HG03575 (cell line): Measurements from ENCODE around the gene POU6F2.
"Not testable (repeated sequence)": the region's sequence is repeated elsewhere in the genome, so short reads cannot be mapped to it uniquely, and the experiment has no call there.

Experiments used
- ATAC-seq: cut with Tn5 transposase; IDR thresholded peaks from one replicate; pipeline ENCODE4 v1.9.1; 2021; ENCODE audit not compliant: unreplicated experiment, insufficient number of reproducible peaks, low FRiP score; ENCODE audit errors: extremely low read depth

The POU6F2 gene

DNA sequence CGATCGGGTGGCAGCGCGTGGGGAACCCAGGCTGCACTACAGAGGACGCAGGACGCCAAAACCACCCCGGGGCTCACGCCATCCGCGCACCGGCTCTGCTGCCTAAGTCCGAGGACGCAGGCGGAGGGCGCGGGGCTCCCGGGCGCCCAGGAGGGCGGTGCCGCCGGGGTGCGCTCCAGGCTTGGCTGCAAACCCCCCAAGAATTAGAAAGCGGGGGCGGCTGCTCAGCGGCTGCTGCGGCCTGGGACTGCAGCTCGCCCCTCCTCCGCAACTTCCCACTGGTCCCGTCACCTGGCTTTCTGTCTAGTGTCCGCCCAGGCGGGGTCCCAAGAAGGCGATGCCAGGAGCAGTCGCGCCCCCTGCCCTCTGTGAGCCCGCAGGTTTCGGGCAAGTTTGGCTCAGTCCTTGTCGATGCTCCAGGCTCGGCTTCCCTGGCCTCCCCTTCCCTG, 1.7 kb upstream of the POU6F2 start:
- ATAC-seq = no peak

DNA sequence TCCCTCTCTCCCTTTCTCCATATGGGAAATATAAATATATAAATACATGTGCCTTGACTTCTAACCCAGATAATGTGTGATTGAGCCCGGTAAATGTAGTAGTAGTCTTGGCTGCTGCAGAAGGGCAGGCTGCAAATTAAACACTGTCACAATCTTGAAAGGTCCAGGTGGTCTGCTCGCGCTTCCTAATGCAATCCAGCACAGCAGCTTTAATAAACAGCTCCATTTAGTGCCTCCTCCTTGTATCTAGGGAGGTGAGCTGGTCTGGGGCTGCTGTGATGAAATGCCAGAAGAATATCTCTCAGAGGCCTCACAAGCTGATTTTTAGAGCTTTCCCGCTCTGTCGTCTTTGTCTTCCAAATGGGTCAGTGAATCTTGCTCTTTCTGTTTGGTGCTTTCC, 782 bp downstream of the POU6F2 start:
- no peak for ATAC-seq

- ATAC-seq = no peak
These were observed 14.5 kb downstream of the POU6F2 start for GRCh38 chr7:38992203-38992602.

DNA sequence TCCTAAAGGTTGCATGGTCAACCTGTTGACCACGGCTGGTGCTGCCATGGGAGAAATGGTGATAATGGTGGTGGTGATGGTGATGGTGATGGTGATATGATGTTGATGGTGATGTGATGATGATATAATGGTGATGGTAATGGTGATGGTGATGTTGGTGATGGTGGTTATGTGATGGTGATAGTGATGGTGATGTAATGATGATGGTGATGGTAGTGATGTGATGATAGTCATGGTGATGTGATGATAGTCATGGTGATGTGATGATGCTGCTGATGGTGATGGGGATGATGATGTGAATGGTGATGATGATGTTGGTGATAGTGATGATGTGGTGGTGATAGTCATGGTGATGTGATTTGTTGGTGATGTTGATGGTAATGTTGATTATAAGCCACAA, 23.9 kb downstream of the POU6F2 start:
- ATAC-seq = no peak

GRCh38 chr7:39002755-39003154, 25.0 kb downstream of the POU6F2 start:
- ATAC-seq = no peak

DNA sequence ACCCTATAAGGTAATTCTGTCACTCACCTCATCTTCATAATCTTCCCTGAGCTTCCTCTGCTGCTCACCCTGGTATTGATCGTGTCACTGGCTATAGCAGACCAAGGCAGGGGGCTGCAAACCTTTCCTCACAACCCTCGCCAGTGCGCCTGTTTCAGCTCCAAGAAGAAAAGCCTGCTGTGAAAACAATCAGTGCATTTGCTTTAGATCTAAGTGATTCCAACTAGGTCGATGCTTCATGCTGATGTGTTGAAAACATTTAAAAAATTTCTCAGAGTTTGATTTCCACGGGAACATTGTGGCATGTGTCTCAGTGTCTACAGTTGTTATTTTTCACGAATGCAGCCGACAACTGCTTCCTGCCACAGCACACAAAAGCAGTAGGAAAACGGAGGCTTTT, 27.3 kb downstream of the POU6F2 start:
- no peak for ATAC-seq

- ATAC-seq = no peak
These were observed 27.8 kb downstream of the POU6F2 start for GRCh38 chr7:39005461-39005860.

- not testable (repeated sequence) for ATAC-seq
These were observed 35.6 kb downstream of the POU6F2 start for GRCh38 chr7:39013049-39013939.

DNA sequence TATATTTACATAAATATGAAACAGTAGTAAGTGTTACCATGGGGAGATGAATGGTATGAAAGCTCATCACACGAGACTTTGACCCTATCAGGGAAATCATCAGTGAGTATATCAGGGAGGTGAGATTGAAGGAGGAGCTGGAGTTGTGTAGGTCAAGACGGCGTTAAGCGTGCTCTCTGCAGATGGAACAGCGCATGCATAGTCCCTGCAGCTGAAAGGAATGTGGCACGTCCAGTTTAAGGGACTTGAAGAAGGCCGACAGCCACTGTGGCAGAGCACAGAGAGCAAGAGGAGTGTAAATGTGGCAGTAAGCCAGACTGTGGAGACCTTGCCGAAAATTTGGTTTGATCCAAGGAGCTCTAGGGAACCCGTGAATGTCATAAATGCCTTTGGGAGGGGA, 38.9 kb downstream of the POU6F2 start:
- no peak for ATAC-seq

- ATAC-seq = no peak
These were observed 39.7 kb downstream of the POU6F2 start for GRCh38 chr7:39017369-39017915.

- no peak for ATAC-seq
These were observed 45.1 kb downstream of the POU6F2 start for GRCh38 chr7:39022796-39023195.

- ATAC-seq = no peak
These were observed 49.8 kb downstream of the POU6F2 start for GRCh38 chr7:39027491-39027890.

- no peak for ATAC-seq
These were observed 56.3 kb downstream of the POU6F2 start for GRCh38 chr7:39033885-39034624.

GRCh38 chr7:39035156-39035555, 57.4 kb downstream of the POU6F2 start:
- no peak for ATAC-seq

DNA sequence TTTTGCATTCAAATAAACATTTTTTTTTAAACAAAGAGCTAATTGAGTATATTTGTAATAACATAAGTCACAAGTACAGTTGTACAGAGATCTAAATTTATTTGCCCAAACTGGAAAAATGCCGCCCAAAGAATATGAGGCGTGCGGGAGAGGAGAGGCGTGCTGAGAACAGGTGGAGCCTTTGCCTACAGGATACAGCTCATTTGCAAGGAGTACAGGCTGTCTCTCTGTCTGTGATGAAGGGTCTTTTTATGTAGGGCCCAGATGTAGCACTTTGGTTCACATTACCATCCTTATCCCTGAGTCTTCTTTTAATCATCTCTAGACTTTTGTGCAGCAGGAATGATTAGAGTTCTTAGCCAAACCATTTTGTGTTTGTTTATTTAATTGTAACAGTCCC, 58.2 kb downstream of the POU6F2 start:
- no peak for ATAC-seq

DNA sequence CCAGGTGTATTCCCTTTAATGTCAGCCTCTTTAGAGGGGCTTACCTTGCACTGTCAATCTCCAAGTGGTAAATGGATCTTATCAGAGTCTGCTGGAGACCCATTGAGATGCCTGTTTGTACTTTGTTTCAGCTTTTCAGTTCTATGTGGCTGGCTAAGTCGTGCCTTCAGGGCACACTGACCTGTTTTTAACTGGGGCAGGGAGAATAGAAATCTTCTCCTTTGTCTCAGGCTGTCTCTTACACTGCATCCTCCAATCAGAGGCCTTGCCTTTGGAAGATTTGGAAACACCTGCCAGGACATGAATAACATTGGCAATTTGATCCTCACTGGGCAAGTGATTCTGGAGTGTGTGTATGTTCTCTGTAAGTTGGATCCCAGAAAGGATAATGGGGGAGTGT, 65.0 kb downstream of the POU6F2 start:
- ATAC-seq = no peak

DNA sequence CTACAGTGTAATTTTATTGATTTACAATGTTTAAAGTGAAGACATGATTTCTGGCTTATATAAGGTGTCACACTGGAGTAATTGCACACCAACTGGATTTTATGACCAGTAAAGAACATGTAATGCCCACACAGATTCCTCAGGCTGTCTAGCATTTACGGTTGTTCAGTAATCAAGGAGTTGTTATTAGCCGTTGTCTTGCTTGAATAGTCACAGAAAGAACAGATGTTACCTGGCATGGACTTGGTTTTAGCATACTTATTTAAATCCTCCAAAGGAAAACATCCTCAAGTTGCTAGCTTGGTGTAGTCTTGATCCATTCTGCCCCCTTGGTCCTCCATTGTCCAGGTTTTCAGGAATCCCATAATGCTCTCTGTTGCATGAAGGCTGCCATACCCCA, 65.8 kb downstream of the POU6F2 start:
- no peak for ATAC-seq

DNA sequence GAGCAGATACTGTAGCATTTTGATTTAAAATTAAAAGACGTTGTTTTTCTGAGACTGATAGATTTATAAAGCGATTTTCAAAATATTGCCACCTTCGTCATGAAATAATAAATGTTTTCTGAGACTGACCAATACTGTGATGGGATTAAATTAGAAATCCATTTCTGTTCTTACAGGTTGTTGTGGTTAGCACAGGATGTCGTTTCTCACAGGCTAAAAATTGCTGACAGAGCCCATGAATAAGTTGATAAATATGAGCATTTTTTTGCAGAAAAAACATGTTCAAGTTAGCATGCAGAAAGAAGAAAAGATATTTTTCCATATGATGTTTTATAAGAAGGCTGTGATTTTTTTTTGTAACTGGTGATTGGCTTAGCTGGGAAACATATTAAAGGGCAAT, 66.8 kb downstream of the POU6F2 start:
- ATAC-seq = no peak

- no peak for ATAC-seq
These were observed 67.5 kb downstream of the POU6F2 start for GRCh38 chr7:39045231-39045630.

- ATAC-seq = no peak
These were observed 73.6 kb downstream of the POU6F2 start for GRCh38 chr7:39051279-39051678.
